ENCODE data around the gene HK1. TPM values are rescaled to one million over a fixed set of nuclear protein-coding genes. Genes with fewer than 3 reads are reported as not detected.

HK1 gene
- total RNA-seq, 2 experiments from 2014 or later: 258 to 261 TPM

DNA sequence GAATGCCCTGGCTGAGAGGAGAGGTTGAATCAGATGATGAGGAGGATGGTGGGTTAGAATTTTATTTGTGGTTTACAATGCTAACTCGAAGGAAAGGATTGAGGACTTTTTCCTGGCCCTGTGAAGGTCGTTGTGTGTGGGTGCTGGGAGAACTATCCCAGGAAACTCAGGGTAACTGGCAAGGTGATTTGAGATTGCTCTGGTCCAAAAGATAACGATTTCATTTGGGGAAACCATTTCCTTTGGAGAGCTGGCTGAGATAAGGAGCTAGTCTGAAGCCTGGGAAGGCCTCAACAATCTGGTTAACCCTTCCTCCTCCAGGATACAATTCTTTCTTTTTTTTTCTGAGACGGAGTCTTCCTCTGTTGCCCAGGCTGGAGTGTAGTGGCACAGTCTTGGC is 33.0 kb downstream of the HK1 start:
- ATAC-seq: no peak
- CTCF ChIA-PET: no interaction called here
- no peak overlapping the region for H3K27ac Mint-ChIP-seq
- POLR2A ChIA-PET: interaction anchor here (0.6 kb wide), 1 partner anchor 138 kb away, joined by 4 read pairs; no protein-coding TSS in a partner anchor
- no peak overlapping the region for H3K4me3 Mint-ChIP-seq
- no peak for DNase-seq
- H3K4me1 Mint-ChIP-seq: peaks cover 7% of the 10 kb centered on the region
- H3K27me3 Mint-ChIP-seq: no peaks in the 10 kb centered on the region
- no peaks in the 10 kb centered on the region for H3K36me3 Mint-ChIP-seq (ENCODE audit: low read depth)
- intact Hi-C loops (cut with DNase I, micrococcal nuclease): loop anchor here in 1 of 2 experiments (10.0 kb wide), 2 partner anchors 1103 to 1523 kb away; no protein-coding TSS in a partner anchor
- no peaks in the 10 kb centered on the region for H3K9me3 Mint-ChIP-seq (ENCODE audit: low read depth)

DNA sequence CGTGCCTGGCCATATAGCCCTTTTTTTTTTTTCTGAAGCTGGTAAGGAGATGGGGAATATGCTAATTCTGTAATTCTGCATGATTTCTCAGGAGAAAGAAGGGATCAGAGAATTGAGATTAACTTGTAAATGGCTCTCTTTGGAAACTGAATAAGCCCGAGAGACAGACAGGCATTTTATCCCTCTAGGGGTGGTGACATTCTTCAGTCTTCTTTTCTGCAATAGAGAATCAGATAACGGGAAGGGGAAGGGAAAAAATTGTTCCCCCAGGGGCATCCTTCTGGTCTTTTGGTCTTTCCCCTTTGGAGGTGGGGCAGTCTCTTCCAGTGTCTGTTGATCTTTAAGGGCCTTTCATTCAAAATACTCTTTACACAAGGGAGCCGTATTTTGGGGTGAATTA is 34.2 kb downstream of the HK1 start:
- no peaks in the 10 kb centered on the region for H3K9me3 Mint-ChIP-seq (ENCODE audit: low read depth)

DNA sequence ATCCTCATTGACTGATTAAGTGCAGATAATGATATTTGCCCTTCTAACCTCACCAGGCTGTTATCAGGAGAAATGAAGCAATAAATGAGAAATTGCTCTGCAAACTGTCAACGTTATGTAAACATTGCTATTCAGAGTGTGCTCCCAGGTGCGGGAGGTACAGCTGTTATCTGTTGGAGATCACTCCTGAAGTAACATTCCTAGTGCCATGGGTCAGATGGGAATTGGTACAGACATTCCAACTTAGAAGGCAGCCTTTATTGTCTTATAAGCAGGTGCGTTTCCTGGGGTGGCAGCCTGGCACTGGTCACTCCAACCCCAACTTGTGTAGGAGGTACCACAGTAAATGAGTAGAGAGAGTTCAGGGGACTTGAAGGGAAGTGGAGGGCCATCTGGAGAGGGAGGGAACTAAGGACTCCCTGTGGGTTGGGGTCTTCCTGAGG is 36.8 kb downstream of the HK1 start:
- H3K27ac Mint-ChIP-seq: no peak overlapping the region
- ChIA-PET CTCF (interaction anchor here (0.6 kb wide), 1 partner anchor 13 kb away, joined by 3 read pairs; no protein-coding TSS in a partner anchor), POLR2A (no interaction called here)
- H3K4me1 Mint-ChIP-seq: peaks cover 26% of the 10 kb centered on the region
- H3K27me3 Mint-ChIP-seq: no peaks in the 10 kb centered on the region
- H3K36me3 Mint-ChIP-seq (ENCODE audit: low read depth): peaks cover 12% of the 10 kb centered on the region
- DNase-seq (no peak), ATAC-seq (no peak)
- intact Hi-C loops (cut with DNase I, micrococcal nuclease): loop anchor here in 1 of 2 experiments (5.0 to 10.0 kb wide), 3 partner anchors 593 to 1520 kb away; partner anchors contain the start of gene CCAR1
- no peaks in the 10 kb centered on the region for H3K9me3 Mint-ChIP-seq (ENCODE audit: low read depth)
- no peak overlapping the region for H3K4me3 Mint-ChIP-seq

More for the DNA sequence above, 34.2 kb downstream of the HK1 start:
- Mint-ChIP-seq H3K4me3 (no peak overlapping the region), H3K27ac (no peak overlapping the region), H3K36me3 (ENCODE audit: low read depth) (no peaks in the 10 kb centered on the region), H3K4me1 (peaks cover 18% of the 10 kb centered on the region), H3K27me3 (no peaks in the 10 kb centered on the region)
- no peak for DNase-seq
- intact Hi-C loops (cut with DNase I, micrococcal nuclease): loop anchor here in 1 of 2 experiments (10.0 kb wide), 2 partner anchors 1102 to 1522 kb away; no protein-coding TSS in a partner anchor
- ChIA-PET CTCF (no interaction called here), POLR2A (interaction anchor here (0.6 kb wide), 1 partner anchor 1633 kb away, joined by 3 read pairs; no protein-coding TSS in a partner anchor)
- ATAC-seq: no peak

DNA sequence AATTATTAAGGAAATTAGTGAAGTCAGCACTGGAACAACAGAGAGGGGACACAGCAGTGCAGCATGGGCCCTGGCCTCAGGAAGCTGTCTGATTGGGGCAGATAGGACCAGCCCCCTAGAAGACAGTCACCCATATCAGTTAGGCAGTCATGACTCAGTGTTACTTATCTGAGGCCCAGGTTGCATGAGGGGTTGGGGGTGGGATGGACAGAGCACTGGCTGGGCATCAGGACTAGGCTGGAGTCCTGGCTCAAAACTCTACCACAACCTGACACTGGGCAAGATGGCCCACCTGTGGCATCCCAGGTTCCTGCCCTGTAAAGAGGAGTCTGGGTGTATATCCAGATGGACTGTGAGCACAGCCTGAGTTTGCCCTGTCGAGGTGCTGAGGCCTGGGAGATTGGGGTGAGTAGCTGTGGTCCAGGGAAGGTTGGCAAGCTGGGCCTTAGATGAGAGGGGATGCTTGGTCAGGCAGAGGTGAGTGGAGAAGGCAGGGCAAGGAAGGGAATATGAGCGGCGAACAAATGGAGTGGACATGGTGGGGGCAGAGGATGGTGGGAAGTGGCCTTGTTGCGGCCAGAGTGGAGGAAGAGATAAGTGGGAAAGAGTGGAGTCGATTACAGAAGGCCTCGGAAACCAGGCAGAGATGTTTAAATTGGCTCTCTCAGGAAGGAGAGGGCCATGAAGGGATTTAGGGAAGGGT is 37.5 kb downstream of the HK1 start:
- no peaks in the 10 kb centered on the region for H3K27me3 Mint-ChIP-seq
- peak; percentile 28 for DNase-seq
- H3K4me3 Mint-ChIP-seq: no peak overlapping the region
- peak overlapping the region; percentile 32 for H3K27ac Mint-ChIP-seq
- intact Hi-C loops (cut with DNase I, micrococcal nuclease): loop anchor here in 1 of 2 experiments (5.0 to 10.0 kb wide), 3 partner anchors 593 to 1519 kb away; partner anchors contain the start of gene CCAR1
- POLR2A ChIA-PET: no interaction called here
- CTCF ChIA-PET: interaction anchor here (0.6 to 2.1 kb wide), 2 partner anchors 12 kb away, joined by 3 to 11 read pairs; no protein-coding TSS in a partner anchor
- H3K4me1 Mint-ChIP-seq: peaks cover 32% of the 10 kb centered on the region
- ATAC-seq: no peak
- no peaks in the 10 kb centered on the region for H3K9me3 Mint-ChIP-seq (ENCODE audit: low read depth)
- H3K36me3 Mint-ChIP-seq (ENCODE audit: low read depth): peaks cover 18% of the 10 kb centered on the region

DNA sequence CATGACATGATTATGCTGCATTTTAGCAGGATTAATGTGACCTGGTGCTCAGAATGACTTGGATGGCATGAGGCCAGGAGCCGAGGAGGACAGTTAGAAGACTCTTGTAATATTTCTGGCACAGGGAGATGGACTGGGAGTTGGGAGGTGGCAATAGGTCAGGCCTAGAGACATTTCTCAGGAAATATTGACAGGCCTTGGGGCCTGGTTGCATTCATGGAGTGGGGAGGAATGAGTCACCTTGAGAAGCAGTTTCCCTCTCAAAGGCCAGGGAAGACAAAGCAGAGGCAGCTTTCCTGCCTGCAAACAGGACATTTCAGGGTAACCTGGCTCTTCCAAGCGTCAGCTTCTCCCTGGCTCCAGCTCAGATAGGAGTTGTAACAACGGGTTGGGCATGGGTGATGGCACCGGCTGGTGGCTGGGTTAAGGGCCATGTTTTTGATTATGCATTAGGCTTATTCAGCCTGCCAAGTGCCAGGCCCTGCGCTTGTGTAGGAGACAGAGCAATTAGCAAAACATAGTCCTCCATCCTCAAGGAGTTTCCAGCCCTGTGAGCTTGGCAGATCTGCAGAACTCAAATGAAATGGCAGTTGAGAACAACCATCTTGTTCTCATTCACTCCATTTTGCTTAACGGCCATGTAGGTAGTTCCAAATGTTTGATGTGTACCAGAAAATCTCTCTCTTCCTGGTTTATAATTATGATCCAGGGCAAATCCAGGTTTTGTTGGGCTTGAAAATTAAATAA is 38.2 kb downstream of the HK1 start:
- intact Hi-C loops (cut with DNase I, micrococcal nuclease): loop anchor here in 1 of 2 experiments (5.0 to 10.0 kb wide), 3 partner anchors 594 to 1518 kb away; partner anchors contain the start of gene CCAR1
- no peaks in the 10 kb centered on the region for H3K9me3 Mint-ChIP-seq (ENCODE audit: low read depth)
- H3K27me3 Mint-ChIP-seq: no peaks in the 10 kb centered on the region
- peaks cover 40% of the 10 kb centered on the region for H3K4me1 Mint-ChIP-seq
- no peak overlapping the region for H3K4me3 Mint-ChIP-seq
- peak overlapping the region; percentile 32 for H3K27ac Mint-ChIP-seq
- DNase-seq (no peak), ATAC-seq (no peak)
- H3K36me3 Mint-ChIP-seq (ENCODE audit: low read depth): peaks cover 23% of the 10 kb centered on the region
- CTCF ChIA-PET: interaction anchor here (0.6 to 2.1 kb wide), 4 partner anchors 9 to 54 kb away, joined by 3 to 11 read pairs (median 4); no protein-coding TSS in a partner anchor
- POLR2A ChIA-PET: interaction anchor here (0.5 to 1.9 kb wide), 2 partner anchors 12 to 193 kb away, joined by 4 read pairs; no protein-coding TSS in a partner anchor

DNA sequence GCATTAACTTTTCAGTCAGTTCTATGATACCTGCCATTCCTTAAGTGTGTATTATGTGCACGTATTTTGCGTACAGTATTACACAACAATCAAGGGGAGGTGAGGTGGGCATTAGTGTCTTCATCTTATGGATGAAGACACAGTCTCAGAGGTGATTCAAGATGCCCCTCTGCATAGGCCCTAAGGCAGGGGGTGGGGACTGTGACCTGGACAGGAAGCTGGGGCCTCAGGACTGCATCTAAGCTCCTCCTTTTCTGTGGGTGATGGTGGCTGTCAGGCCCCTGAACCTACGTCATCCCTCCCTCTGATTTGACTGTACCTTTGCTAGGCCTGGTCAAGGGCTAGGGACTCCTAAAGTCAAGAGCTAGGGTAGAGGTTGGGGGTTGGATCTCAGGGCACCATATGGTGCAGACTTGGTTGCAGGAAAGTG is 38.9 kb downstream of the HK1 start:
- no peaks in the 10 kb centered on the region for H3K9me3 Mint-ChIP-seq (ENCODE audit: low read depth)
- no peaks in the 10 kb centered on the region for H3K27me3 Mint-ChIP-seq
- DNase-seq: peak; percentile 60
- CTCF ChIA-PET: interaction anchor here (0.6 to 2.1 kb wide), 6 partner anchors 10 to 81 kb away, joined by 3 to 11 read pairs (median 4); no protein-coding TSS in a partner anchor
- H3K4me1 Mint-ChIP-seq: peaks cover 47% of the 10 kb centered on the region
- peak overlapping the region; percentile 86 for H3K27ac Mint-ChIP-seq
- H3K4me3 Mint-ChIP-seq: peak overlapping the region; percentile 86
- peaks cover 29% of the 10 kb centered on the region for H3K36me3 Mint-ChIP-seq (ENCODE audit: low read depth)
- POLR2A ChIA-PET: interaction anchor here (0.5 to 1.9 kb wide), 2 partner anchors 11 to 192 kb away, joined by 4 read pairs; no protein-coding TSS in a partner anchor
- ATAC-seq: peak; percentile 27
- intact Hi-C loops (cut with DNase I, micrococcal nuclease): loop anchor here in 1 of 2 experiments (5.0 to 10.0 kb wide), 3 partner anchors 595 to 1518 kb away; partner anchors contain the start of gene CCAR1

DNA sequence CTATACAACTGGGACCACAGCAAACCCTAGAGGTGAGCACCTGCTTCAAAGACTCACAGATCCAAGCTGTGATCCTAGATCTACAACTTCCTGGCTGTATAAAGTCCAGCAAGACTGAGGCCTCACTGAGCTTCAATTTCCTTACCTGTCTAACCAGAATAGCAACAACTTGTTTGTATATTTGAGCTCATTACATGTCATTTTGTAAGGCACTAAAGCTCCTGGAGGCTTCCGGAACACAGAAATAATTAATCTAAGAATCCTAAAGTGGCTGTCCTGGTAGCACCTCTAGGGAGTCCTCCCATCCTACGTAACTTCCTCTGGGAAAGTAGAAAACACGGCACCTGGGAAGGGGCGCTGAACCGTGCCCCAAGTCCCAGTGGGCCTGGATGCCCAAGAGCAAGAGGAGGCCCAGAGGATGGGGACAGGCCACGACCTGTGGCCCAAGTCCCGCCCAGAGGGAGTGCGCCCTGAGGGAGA is 39.4 kb downstream of the HK1 start:
- peak; percentile 17 for ATAC-seq

DNA sequence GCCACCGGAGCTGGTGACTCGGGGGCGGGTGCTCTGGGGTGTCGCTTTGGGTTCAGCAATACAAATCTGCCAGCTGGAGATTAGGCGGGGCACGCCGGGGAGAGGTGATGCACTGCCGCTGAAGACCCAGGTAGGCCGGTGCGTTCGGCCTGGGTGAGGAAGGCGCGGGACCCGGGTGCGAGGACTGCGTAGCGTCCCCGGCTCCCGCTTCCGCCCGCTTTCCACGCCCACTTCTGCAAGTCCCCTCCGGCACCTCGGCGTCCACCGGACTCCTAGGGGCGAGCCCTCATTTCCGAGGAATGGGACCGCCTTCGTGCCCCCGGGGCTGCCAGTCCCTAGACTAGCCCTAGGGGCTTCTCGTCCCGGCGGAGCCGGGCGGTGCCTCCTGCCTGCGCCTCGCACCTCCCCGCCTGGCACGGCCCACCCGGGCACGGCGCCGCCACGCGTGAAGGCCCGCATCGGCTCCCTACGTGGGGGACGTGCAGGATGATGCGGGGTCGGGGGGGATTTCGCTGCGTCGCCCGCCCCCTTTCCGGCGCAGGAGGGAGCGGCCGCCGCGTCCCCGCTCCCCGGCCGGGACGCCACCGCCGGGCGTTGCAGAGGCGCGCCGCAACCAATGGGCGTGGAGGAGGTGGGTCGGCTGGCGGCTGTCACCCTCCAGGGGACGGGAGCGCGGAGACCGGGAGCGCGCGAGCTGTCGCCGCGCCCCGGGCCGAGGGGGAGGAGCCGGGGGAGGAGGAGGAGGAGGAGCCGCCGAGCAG is 40.0 kb downstream of the HK1 start:
- peak overlapping the region; percentile 86 for H3K4me3 Mint-ChIP-seq
- intact Hi-C loops (cut with DNase I, micrococcal nuclease): loop anchor here (1.0 to 10.0 kb wide), 20 partner anchors 55 to 1517 kb away; partner anchors contain the start of genes CCAR1 (in 1 of the 2), DDX21 (in 1 of the 2), DDX50 (in 1 of the 2) and FAM241B (in 1 of the 2)
- peak; percentile 88 for ATAC-seq
- H3K36me3 Mint-ChIP-seq (ENCODE audit: low read depth): peaks cover 32% of the 10 kb centered on the region
- H3K27ac Mint-ChIP-seq: peak overlapping the region; percentile 92
- DNase-seq: peak; percentile 96
- H3K4me1 Mint-ChIP-seq: peaks cover 53% of the 10 kb centered on the region
- H3K27me3 Mint-ChIP-seq: no peaks in the 10 kb centered on the region
- ChIA-PET POLR2A (interaction anchor here (0.6 to 1.9 kb wide), 3 partner anchors 10 to 362 kb away, joined by 3 to 4 read pairs (median 4); partner anchors contain the start of gene DDX21), CTCF (interaction anchor here (0.5 to 2.1 kb wide), 10 partner anchors 9 to 253 kb away, joined by 3 to 11 read pairs (median 4); no protein-coding TSS in a partner anchor)
- no peaks in the 10 kb centered on the region for H3K9me3 Mint-ChIP-seq (ENCODE audit: low read depth)

More for the DNA sequence above, 39.4 kb downstream of the HK1 start:
- Mint-ChIP-seq H3K36me3 (ENCODE audit: low read depth) (peaks cover 30% of the 10 kb centered on the region), H3K4me3 (peak overlapping the region; percentile 86), H3K27ac (peak overlapping the region; percentile 86), H3K9me3 (ENCODE audit: low read depth) (no peaks in the 10 kb centered on the region), H3K27me3 (no peaks in the 10 kb centered on the region), H3K4me1 (peaks cover 49% of the 10 kb centered on the region)
- DNase-seq: no peak
- ChIA-PET POLR2A (interaction anchor here (0.6 to 1.9 kb wide), 2 partner anchors 10 to 13 kb away, joined by 3 to 4 read pairs; no protein-coding TSS in a partner anchor), CTCF (interaction anchor here (0.8 to 2.1 kb wide), 5 partner anchors 10 to 90 kb away, joined by 3 to 11 read pairs (median 4); no protein-coding TSS in a partner anchor)
- intact Hi-C loops (cut with DNase I, micrococcal nuclease): loop anchor here (1.0 to 10.0 kb wide), 20 partner anchors 55 to 1517 kb away; partner anchors contain the start of genes CCAR1 (in 1 of the 2), DDX21 (in 1 of the 2), DDX50 (in 1 of the 2) and FAM241B (in 1 of the 2)

DNA sequence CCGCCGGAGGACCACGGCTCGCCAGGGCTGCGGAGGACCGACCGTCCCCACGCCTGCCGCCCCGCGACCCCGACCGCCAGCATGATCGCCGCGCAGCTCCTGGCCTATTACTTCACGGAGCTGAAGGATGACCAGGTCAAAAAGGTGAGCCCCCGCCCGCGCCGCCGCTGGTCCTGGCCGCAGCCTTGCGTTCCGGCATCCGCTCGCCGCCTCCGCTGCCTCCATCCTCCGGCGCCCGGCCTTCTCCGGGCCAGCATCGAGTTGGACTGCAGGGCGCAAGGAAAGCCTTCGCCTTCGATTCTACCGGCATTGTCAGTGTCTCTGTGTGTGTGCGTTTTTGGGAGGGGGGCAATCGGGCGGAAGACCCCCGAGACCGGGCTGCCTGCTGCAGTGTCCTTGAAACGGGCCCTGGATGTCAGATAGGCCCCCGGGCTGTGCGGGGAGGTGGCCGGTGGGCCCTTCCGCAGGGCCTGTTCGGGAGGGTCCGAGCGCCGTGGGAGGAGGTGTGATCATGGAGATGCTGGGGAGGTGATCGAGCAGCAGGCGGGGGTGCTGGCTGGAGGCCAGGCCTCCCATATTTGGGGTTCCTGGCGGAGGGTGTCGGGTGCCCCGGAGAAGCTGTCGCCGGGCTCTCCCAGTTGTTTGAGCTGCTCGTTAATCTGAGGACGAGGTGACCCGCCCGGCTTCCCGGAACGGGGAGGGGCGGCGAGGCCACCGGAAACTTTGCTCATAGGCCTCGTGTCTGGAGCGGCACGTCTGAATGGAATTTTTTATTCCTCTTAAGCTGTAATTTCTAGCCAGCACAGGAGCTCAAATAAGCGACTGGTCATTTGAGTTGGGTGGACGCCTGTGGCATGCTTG is 40.8 kb downstream of the HK1 start:
- intact Hi-C loops (cut with DNase I, micrococcal nuclease): loop anchor here (1.0 to 10.0 kb wide), 21 partner anchors 9 to 1516 kb away; partner anchors contain the start of genes CCAR1 (in 1 of the 2), DDX21 (in 1 of the 2), DDX50 (in 1 of the 2) and FAM241B (in 1 of the 2)
- Mint-ChIP-seq H3K4me1 (peaks cover 61% of the 10 kb centered on the region), H3K9me3 (ENCODE audit: low read depth) (no peaks in the 10 kb centered on the region), H3K4me3 (peak overlapping the region; percentile 86), H3K36me3 (ENCODE audit: low read depth) (peaks cover 32% of the 10 kb centered on the region), H3K27ac (peak overlapping the region; percentile 92), H3K27me3 (no peaks in the 10 kb centered on the region)
- ChIA-PET CTCF (interaction anchor here (0.5 to 1.9 kb wide), 13 partner anchors 8 to 253 kb away, joined by 3 to 9 read pairs (median 3); no protein-coding TSS in a partner anchor), POLR2A (interaction anchor here (0.8 to 1.9 kb wide), 4 partner anchors 9 to 363 kb away, joined by 4 to 5 read pairs (median 4); partner anchors contain the start of gene DDX21)
- ATAC-seq (peak; percentile 24), DNase-seq (peak; percentile 91)

All from activated CD4-positive, alpha-beta T cell treated with anti-CD3 and anti-CD28 coated beads for 36 hours (primary cell).